Progenitor cell of endocrine pancreas (in vitro differentiated cells): Measurements from ENCODE around the gene WNT3A. TPM values are rescaled to one million over a fixed set of nuclear protein-coding genes. Genes with fewer than 3 reads are reported as not detected.

Experiments used
- DNase-seq: peaks from one replicate; pipeline ENCODE4 v3.0.0; 2021; ENCODE audit warnings: low spot score; ENCODE audit not compliant: unreplicated experiment
- H3K27ac Mint-ChIP-seq: 2 replicates; pipeline ENCODE4 v1.8.0; 2021; ENCODE audit warnings: mild to moderate bottlenecking, moderate library complexity, mixed read lengths
- H3K27me3 Mint-ChIP-seq: 2 replicates; pipeline ENCODE4 v1.8.0; 2021; ENCODE audit warnings: mixed read lengths
- H3K36me3 Mint-ChIP-seq: 2 replicates; pipeline ENCODE4 v1.8.0; 2022; ENCODE audit warnings: mixed read lengths; ENCODE audit not compliant: insufficient read depth
- H3K4me1 Mint-ChIP-seq: 2 replicates; pipeline ENCODE4 v1.8.0; 2021; ENCODE audit warnings: low read depth, mixed read lengths
- H3K4me3 Mint-ChIP-seq: 2 replicates; pipeline ENCODE4 v1.8.0; 2021; ENCODE audit warnings: low read depth, mild to moderate bottlenecking, moderate library complexity, mixed read lengths
- H3K9me3 Mint-ChIP-seq: 2 replicates; pipeline ENCODE4 v1.8.0; 2021; ENCODE audit warnings: low read depth, mixed read lengths
- CTCF ChIP-seq: fragments of 200-600 bp; sonication (generic); IDR thresholded peaks from one replicate; pipeline ENCODE4 v1.5.0; 2021; ENCODE audit warnings: antibody characterized with exemption, mild to moderate bottlenecking; ENCODE audit not compliant: unreplicated experiment
- total RNA-seq: library from RNA; stranded (reverse); gene quantifications from 2 replicates; pipeline ENCODE4 v1.2.1, GENCODE V29; 2021

Gene WNT3A
- total RNA-seq, 1 donor from 2014 or later = not detected

- H3K27ac Mint-ChIP-seq = no peak overlapping the region
- H3K4me3 Mint-ChIP-seq = no peak overlapping the region
- no peak for TF ChIP-seq CTCF
- peaks cover 32% of the 10 kb centered on the region for H3K27me3 Mint-ChIP-seq
- H3K9me3 Mint-ChIP-seq = no peaks in the 10 kb centered on the region
- no peak for DNase-seq
- no peaks in the 10 kb centered on the region for H3K4me1 Mint-ChIP-seq
- no peaks in the 10 kb centered on the region for H3K36me3 Mint-ChIP-seq
These were observed 14.0 kb downstream of the WNT3A start for GRCh38 chr1:228020686-228021354.

- Mint-ChIP-seq H3K36me3 (no peaks in the 10 kb centered on the region), H3K9me3 (no peaks in the 10 kb centered on the region), H3K4me1 (no peaks in the 10 kb centered on the region), H3K27me3 (peaks cover 30% of the 10 kb centered on the region), H3K4me3 (no peak overlapping the region), H3K27ac (no peak overlapping the region)
- no peak for DNase-seq
- no peak for TF ChIP-seq CTCF
These were observed 14.7 kb downstream of the WNT3A start for GRCh38 chr1:228021355-228022030.

GRCh38 chr1:228022571-228023293 lies 15.9 kb downstream of the WNT3A start:
- Mint-ChIP-seq H3K27me3 (peaks cover 31% of the 10 kb centered on the region), H3K27ac (no peak overlapping the region), H3K4me3 (no peak overlapping the region), H3K9me3 (no peaks in the 10 kb centered on the region), H3K4me1 (no peaks in the 10 kb centered on the region), H3K36me3 (no peaks in the 10 kb centered on the region)
- no peak for DNase-seq
- no peak for TF ChIP-seq CTCF

GRCh38 chr1:228023294-228023639 lies 16.5 kb downstream of the WNT3A start:
- peaks cover 32% of the 10 kb centered on the region for H3K27me3 Mint-ChIP-seq
- H3K4me1 Mint-ChIP-seq = no peaks in the 10 kb centered on the region
- no peaks in the 10 kb centered on the region for H3K36me3 Mint-ChIP-seq
- no peaks in the 10 kb centered on the region for H3K9me3 Mint-ChIP-seq
- DNase-seq = no peak
- H3K27ac Mint-ChIP-seq = no peak overlapping the region
- TF ChIP-seq CTCF = no peak
- no peak overlapping the region for H3K4me3 Mint-ChIP-seq

GRCh38 chr1:228029281-228029680 lies 22.5 kb downstream of the WNT3A start:
- no peak overlapping the region for H3K4me3 Mint-ChIP-seq
- peaks cover 5% of the 10 kb centered on the region for H3K9me3 Mint-ChIP-seq
- no peak for TF ChIP-seq CTCF
- no peaks in the 10 kb centered on the region for H3K4me1 Mint-ChIP-seq
- no peaks in the 10 kb centered on the region for H3K36me3 Mint-ChIP-seq
- H3K27ac Mint-ChIP-seq = no peak overlapping the region
- no peak for DNase-seq
- H3K27me3 Mint-ChIP-seq = peaks cover 26% of the 10 kb centered on the region
